Measurements from ENCODE around the gene MPP3.

Gene MPP3

GRCh38 chr17:43878260-43879175 is 45.6 kb upstream of the MPP3 start (continued):
- TF ChIP-seq AEBP2 (tag by site-specific recombination; IDR thresholded peaks at IDR 0.05; ENCODE audit: borderline replicate concordance), result no peak
- TF ChIP-seq ZNF621 (tag by site-specific recombination; IDR thresholded peaks at IDR 0.05), result no peak
- no peak for TF ChIP-seq HOXD13 (CRISPR knock-in tag; IDR thresholded peaks at IDR 0.05; ENCODE audit: borderline replicate concordance)
- no peak for TF ChIP-seq PRDM2 (tag by site-specific recombination; IDR thresholded peaks at IDR 0.05; ENCODE audit: borderline replicate concordance)
- no peak for TF ChIP-seq PRDM6 (tag by site-specific recombination; IDR thresholded peaks at IDR 0.05)
- peak; percentile 40; the same call in 1 of the 2 replicates for TF ChIP-seq ZNF366 (tag by site-specific recombination; conservative IDR thresholded peaks at IDR 0.05)
- 0 out of 2 replicates have a peak, but pooled peaks have one; percentile 37 for TF ChIP-seq ZNF341 (tag by site-specific recombination; IDR thresholded peaks at IDR 0.05; ENCODE audit: low read depth)
- no peak for TF ChIP-seq ZFP3 (tag by site-specific recombination; IDR thresholded peaks at IDR 0.05; ENCODE audit: low read depth)
- TF ChIP-seq ZNF426 (tag by site-specific recombination; IDR thresholded peaks at IDR 0.05), result no peak
- no peak for TF ChIP-seq RBAK (tag by site-specific recombination; IDR thresholded peaks at IDR 0.05)
- no peak for TF ChIP-seq ZNF776 (tag by site-specific recombination; IDR thresholded peaks at IDR 0.05; ENCODE audit: borderline replicate concordance)
- no peak for TF ChIP-seq ZNF354C (tag by site-specific recombination; IDR thresholded peaks at IDR 0.05; ENCODE audit: borderline replicate concordance, low read depth)
- TF ChIP-seq SETDB1 (IDR thresholded peaks at IDR 0.05; ENCODE audit: insufficient read length, low read length), result no peak
- TF ChIP-seq ZBTB1 (tag by site-specific recombination; IDR thresholded peaks at IDR 0.05), result no peak
- no peak for TF ChIP-seq ZBTB44 (tag by site-specific recombination; IDR thresholded peaks at IDR 0.05)
- no peak for TF ChIP-seq TCF7L2 (IDR thresholded peaks at IDR 0.05; ENCODE audit: borderline replicate concordance, low read depth, low read length)
- TF ChIP-seq ZNF274 (IDR thresholded peaks at IDR 0.05; ENCODE audit: low read length), result no peak
- TF ChIP-seq ZNF274 (tag by site-specific recombination; IDR thresholded peaks at IDR 0.05; ENCODE audit: borderline replicate concordance), result no peak
- no peak for TF ChIP-seq ZNF184 (tag by site-specific recombination; IDR thresholded peaks at IDR 0.05)
- no peak for TF ChIP-seq ZNF138 (tag by site-specific recombination; IDR thresholded peaks at IDR 0.05; ENCODE audit: borderline replicate concordance)
- TF ChIP-seq HOXC10 (CRISPR knock-in tag; IDR thresholded peaks at IDR 0.05), result no peak
- no peak for TF ChIP-seq ZNF704 (tag by site-specific recombination; IDR thresholded peaks at IDR 0.05)
- TF ChIP-seq ZNF48 (tag by site-specific recombination; IDR thresholded peaks at IDR 0.05), result no peak
- TF ChIP-seq GLI2 (tag by site-specific recombination; IDR thresholded peaks at IDR 0.05; ENCODE audit: borderline replicate concordance, low read depth), result no peak
- no peak for TF ChIP-seq ZXDB (tag by site-specific recombination; IDR thresholded peaks at IDR 0.05)
- TF ChIP-seq SP3 (tag by site-specific recombination; IDR thresholded peaks at IDR 0.05), result 0 out of 2 replicates have a peak, but pooled peaks have one; percentile 29
- no peak for TF ChIP-seq ZNF629 (tag by site-specific recombination; IDR thresholded peaks at IDR 0.05)
- no peak for TF ChIP-seq ZNF10 (tag by site-specific recombination; IDR thresholded peaks at IDR 0.05)
